NCI-H146 (cell line): Measurements from ENCODE around the gene DEFB116.
"Not testable (repeated sequence)": the region's sequence is repeated elsewhere in the genome, so short reads cannot be mapped to it uniquely, and the experiment has no call there.

Experiments
- DNase-seq: peaks from one replicate; lab custom pipeline; 2025; lab: John Stamatoyannopoulos, UW

DEFB116 gene, protein sequence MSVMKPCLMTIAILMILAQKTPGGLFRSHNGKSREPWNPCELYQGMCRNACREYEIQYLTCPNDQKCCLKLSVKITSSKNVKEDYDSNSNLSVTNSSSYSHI

DNA sequence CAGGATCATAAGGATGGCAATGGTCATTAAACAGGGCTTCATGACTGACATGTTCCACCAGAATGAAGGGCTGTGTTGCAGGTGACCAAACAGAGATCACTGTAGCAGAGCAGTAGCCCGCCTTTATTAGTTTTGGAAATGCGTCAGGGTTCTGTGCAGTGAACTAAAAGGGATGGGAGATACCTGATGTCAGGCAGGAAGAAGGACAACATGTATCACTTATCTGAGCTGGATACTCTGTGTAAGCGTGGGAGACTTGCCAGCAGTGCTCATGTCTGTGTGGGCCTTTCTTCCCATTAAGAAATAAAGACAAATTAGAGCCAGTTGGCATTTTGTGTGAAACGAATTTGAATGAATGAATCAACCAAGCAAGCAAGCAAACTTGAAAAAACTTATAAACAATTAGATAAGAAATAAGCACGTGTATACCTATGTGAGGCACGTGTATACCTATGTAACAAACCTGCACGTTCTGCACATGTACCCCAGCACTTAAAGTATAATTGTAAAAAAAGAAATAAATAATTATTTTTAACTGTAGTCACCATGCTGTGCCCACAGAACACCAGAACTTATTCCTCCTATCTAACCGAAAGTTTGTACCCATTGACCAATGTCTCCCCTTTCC, at the start of gene DEFB116:
TSS of gene DEFB116 (minus strand) at position 51 of the 628 bp plus-strand sequence. CDS start at position 51, 0 bp downstream.
- no peak for DNase-seq

DNA sequence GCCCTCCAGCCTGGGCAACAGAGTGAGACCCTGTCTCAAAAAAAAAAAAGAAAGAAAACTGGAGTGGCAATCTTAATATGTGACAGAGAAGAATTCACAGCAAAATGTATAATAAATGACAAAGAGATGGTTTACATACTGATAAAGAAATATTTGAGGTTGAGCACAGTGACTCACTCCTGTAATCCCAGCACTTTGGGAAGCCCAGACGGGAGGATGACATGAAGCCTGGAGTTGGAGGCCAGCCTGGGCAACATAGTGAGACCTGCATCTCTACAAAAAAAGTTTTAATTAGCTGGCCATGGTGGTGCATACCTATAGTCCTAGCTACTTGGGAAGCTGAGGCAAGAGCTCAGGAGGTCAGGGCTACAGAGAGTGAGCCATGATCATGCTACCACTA, 47.6 kb upstream of the DEFB116 start:
- DNase-seq = no peak

DNA sequence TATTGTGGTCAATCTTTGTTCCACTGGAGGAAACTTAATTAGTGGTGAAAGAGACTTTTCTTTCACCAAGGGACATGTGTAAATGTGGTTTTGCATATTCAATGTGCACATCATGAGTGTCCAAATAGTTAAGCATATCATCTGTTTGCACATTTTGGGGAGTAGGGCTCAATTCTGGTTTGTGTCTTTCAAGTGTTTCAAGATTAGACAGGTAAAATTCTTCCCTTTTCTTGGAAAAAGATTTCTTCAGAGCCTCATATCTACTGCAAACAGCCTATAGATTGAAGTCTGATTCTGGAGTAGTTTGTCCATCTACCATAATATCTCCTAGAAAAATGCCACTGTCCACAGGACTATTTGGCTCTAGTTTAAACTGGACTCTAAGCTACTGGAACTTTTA, 33.1 kb upstream of the DEFB116 start:
- no peak for DNase-seq

DNA sequence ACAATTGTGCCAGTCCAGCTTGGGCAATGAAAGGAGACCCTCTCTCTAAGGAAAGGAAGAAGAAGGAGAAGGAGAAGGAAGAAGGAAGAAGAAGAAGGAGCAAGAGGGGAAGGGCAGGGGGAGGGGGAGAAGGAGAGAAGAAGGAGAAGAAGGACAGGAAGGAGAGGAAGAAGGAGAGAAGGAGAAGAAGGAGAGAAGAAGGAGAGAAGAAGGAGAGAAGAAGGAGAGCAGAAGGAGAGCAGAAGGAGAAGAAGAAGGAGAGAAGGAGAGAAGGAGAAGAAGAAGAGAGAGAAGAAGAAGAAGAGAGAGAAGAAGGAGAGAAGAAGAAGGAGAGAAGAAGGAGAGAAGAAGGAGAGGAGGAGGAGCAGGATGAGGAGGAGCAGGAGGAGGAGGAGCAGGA, 22.5 kb upstream of the DEFB116 start:
- DNase-seq = no peak

DNA sequence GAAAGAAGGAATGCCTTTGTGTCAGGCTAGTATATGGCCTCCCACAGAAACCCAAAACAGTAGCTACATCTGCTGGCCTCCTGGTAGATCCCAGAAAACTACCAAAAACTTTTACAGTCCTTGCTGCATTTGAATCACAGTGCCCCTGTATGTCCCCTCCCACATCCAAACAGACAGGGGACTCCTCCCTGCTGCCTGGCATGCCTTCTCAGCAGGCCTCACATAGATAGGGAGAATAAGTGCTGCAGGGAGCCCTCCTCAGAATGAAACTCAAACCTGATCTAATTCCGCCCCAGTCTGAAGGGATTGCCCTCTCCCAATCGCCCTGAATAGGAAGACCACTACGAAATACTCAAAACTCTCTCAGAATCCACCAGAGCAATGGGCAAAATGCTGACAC, 14.1 kb upstream of the DEFB116 start:
- no peak for DNase-seq

DNA sequence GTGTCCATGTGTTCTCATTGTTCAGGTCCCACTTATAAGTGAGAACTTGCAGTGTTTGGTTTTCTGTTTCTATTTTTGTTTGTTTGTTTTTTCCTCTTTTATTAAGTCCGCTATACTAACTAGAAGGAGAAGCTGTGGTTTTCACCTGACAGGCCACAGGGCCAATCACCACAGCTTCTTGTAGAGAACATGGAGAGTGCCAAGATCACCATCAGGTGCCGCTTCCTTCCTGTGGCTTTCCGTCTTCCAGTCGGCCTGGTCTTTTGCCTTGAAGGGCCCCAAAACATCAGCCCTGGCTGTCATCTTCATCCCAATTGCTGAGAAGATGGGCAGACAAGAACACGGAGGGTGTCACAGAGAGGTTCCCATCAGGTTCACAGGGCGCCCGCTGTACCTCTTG, 23.4 kb downstream of the DEFB116 start:
- DNase-seq = not testable (repeated sequence)

DNA sequence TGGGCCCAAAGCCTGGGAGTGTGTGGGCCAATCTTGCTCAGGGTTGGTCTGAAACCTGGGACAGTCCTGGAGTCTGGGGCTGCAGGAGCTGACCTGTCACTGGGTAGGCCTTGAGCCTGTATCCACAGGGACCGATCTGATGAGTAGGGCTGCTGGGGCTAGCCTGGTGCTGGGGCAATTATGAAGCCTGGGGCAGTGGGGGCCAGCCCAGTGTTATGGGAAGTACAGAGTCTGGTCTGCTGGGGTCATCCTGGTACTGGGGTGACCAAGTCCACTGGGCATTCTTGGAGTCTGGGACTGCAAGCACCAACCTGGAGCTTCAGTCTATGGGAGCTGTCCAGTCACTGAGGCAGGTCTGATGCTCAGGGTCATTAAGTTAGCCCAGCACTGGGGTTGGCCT, 30.2 kb downstream of the DEFB116 start:
- no peak for DNase-seq

DNA sequence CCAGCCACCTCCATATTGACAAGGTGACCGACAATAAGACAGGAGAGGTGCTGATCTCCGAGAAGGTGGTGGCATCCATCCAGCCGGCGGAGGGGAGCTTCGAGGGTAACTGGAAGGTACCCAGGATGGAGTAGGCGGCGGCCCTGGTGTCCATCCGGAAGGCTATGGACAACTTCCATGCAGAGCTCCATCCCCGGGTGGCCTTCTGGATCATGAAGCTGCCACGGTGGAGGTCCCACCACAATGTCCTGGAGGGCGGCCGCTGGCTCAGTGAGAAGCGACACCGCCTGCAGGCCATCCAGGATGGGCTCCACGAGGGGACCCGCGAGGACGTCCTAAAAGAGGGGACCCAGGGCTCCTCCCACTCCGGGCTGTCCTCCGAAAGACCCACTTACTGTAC, 33.9 kb downstream of the DEFB116 start:
- no peak for DNase-seq

DNA sequence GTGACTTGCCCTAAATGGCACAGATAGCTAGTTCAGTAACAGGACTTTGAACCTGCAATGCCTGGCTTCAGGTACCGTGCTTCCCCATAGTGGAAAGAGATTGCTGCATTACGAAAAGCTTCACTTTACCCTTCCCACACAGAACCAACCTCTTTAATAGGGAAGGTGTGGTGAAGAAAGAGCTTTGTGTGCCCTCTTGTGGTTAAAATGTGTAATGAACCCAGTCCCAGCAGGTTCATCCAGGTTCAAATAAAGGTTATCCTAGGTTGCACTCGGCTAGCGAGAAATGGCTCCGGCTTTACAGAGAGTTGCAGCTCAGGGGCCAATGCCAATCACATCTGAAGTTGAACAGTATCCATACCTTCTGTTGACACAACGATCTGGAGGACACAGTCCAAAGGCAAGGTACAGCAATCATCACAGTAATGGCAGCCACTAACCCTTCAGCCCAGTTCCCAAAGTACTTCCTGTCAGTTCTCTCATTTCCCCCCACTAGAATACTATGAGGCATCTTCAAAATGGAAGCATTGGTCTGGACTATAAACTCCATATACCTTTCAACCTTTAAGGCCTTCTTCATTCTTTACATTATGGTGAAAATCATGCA, 48.0 kb downstream of the DEFB116 start:
- DNase-seq = peak; percentile 59

DNA sequence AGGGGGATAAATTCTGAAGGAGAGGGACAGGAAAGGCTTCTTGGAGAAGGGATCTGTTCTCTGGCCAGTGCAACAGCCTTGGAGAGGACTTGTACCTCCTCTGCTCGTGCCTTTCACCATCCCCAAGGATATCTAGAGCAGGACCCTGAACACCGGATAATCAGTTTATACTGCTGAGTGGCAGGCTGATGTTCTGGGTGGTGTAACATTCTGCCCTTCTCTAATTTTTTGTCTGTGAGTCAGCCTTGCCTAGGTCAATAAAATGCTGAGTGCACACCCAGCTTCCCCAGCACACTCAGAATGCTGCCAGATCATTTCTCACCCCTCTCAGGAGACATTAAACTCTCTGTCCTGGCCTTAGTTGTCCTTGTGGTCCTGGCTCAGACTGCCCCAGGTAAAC, 51.0 kb downstream of the DEFB116 start, which contains the start of gene DEFB115:
TSS of gene DEFB115 (plus strand) at position 301 of the 400 bp plus-strand sequence. CDS start at position 301, 0 bp downstream.
- no peak for DNase-seq

DNA sequence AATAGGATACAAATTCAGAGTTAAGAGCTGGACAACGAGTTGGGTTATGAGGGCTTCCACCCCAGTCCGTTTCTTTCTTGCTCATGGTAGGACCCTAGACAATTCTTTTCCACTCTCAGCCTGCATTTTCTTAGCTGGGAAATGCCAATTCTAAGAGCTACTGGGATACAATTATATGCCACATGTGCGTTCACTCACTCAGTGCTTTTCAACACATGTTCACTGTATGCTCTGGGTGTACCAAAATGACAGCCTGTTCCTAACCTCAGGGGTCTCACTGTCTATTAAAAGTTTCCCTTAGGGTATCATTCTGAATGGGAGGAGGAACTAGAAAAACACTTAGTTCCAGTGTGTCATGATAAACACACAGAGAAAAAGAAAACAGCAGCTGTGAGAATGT, 51.4 kb downstream of the DEFB116 start:
- DNase-seq = no peak
